HEK293 (cell line): Measurements from ENCODE around the gene MOK.

Experiments used
- CTCF ChIA-PET: fragments of 350-600 bp; formaldehyde crosslinking; extraction: SDS; loops from one replicate; lab custom pipeline; 2021; ENCODE audit warnings: antibody characterized with exemption; lab: Yijun Ruan, JAX
- POLR2A ChIA-PET: fragments of 300-600 bp; formaldehyde crosslinking; extraction: SDS; loops from one replicate; lab custom pipeline; 2020; ENCODE audit warnings: antibody characterized with exemption, inconsistent platforms; lab: Yijun Ruan, JAX
- H3K27ac ChIP-seq: fragments of 200-500 bp; sonication (Bioruptor generic); 2 replicates; pipeline ENCODE4 v1.5.1; 2014; ENCODE audit warnings: low read depth, low read length, control low read depth, inconsistent platforms; ENCODE audit errors: extremely low read depth
- H3K36me3 ChIP-seq, 2 experiments: fragments of 200-500 bp in 1 of 2; sonication (Bioruptor generic) in 1 of 2; 1 replicate in 1 of 2; 2 replicates in 1 of 2; pipeline ENCODE4 v1.5.1; 2014 to 2017; ENCODE audit warnings: inconsistent platforms in 2 of 2, low read length in 2 of 2; ENCODE audit not compliant: control insufficient read depth in 2 of 2, insufficient read depth in 1 of 2
- H3K4me1 ChIP-seq: fragments of 200-500 bp; sonication (Bioruptor generic); 2 replicates; pipeline ENCODE4 v1.5.1; 2014; ENCODE audit warnings: mild to moderate bottlenecking, low read length, inconsistent platforms; ENCODE audit not compliant: control insufficient read depth, insufficient read depth
- H3K4me3 ChIP-seq: 2 replicates; pipeline ENCODE4 v1.5.1; 2011; ENCODE audit warnings: low read depth, mild to moderate bottlenecking, control low read depth, low read length, moderate library complexity
- H3K9me3 ChIP-seq: fragments of 200-500 bp; sonication (Bioruptor generic); 2 replicates; pipeline ENCODE4 v1.5.1; 2014; ENCODE audit warnings: low read depth, low read length, inconsistent platforms; ENCODE audit not compliant: control insufficient read depth, insufficient read depth
- BCL11B ChIP-seq: fragments of 450-650 bp; formaldehyde crosslinking; IDR thresholded peaks from 2 replicates; pipeline ENCODE4 v1.5.1; 2016; ENCODE audit warnings: low read depth, missing biosample characterization, missing genetic modification characterization
- GLIS1 ChIP-seq: fragments of 450-650 bp; formaldehyde crosslinking; IDR thresholded peaks from 2 replicates; pipeline ENCODE4 v1.5.1; 2016; ENCODE audit warnings: missing biosample characterization, missing genetic modification characterization
- SCRT2 ChIP-seq: fragments of 450-650 bp; formaldehyde crosslinking; IDR thresholded peaks from 2 replicates; pipeline ENCODE4 v1.5.1; 2016; ENCODE audit warnings: missing biosample characterization, missing genetic modification characterization
- YY1 ChIP-seq: fragments of 450-650 bp; formaldehyde crosslinking; IDR thresholded peaks from 2 replicates; pipeline ENCODE4 v1.5.1; 2018; ENCODE audit warnings: missing biosample characterization, missing genetic modification characterization
- YY2 ChIP-seq: fragments of 450-650 bp; formaldehyde crosslinking; IDR thresholded peaks from 2 replicates; pipeline ENCODE4 v1.5.1; 2016; ENCODE audit warnings: missing biosample characterization, missing genetic modification characterization
- ZBTB1 ChIP-seq: fragments of 450-650 bp; formaldehyde crosslinking; IDR thresholded peaks from 2 replicates; pipeline ENCODE4 v1.5.1; 2016; ENCODE audit warnings: missing biosample characterization, missing genetic modification characterization
- ZBTB17 ChIP-seq: fragments of 450-650 bp; formaldehyde crosslinking; IDR thresholded peaks from 2 replicates; pipeline ENCODE4 v1.5.1; 2016; ENCODE audit warnings: missing biosample characterization, missing genetic modification characterization
- ZBTB20 ChIP-seq: fragments of 450-650 bp; formaldehyde crosslinking; IDR thresholded peaks from 2 replicates; pipeline ENCODE4 v1.5.1; 2016; ENCODE audit warnings: missing biosample characterization, missing genetic modification characterization
- ZBTB48 ChIP-seq: fragments of 450-650 bp; formaldehyde crosslinking; IDR thresholded peaks from 2 replicates; pipeline ENCODE4 v1.5.1; 2016; ENCODE audit warnings: missing biosample characterization, missing genetic modification characterization
- ZBTB7A ChIP-seq: fragments of 450-650 bp; formaldehyde crosslinking; IDR thresholded peaks from 2 replicates; pipeline ENCODE4 v1.5.1; 2016; ENCODE audit warnings: low read depth, missing biosample characterization, missing genetic modification characterization
- ZFP69B ChIP-seq: fragments of 450-650 bp; formaldehyde crosslinking; IDR thresholded peaks from 2 replicates; pipeline ENCODE4 v1.5.1; 2016; ENCODE audit warnings: missing biosample characterization, missing genetic modification characterization
- ZNF138 ChIP-seq: fragments of 450-650 bp; formaldehyde crosslinking; IDR thresholded peaks from 2 replicates; pipeline ENCODE4 v1.5.1; 2016; ENCODE audit warnings: missing biosample characterization, missing genetic modification characterization, borderline replicate concordance
- ZNF266 ChIP-seq: fragments of 450-650 bp; formaldehyde crosslinking; IDR thresholded peaks from 2 replicates; pipeline ENCODE4 v1.5.1; 2016; ENCODE audit warnings: missing biosample characterization, missing genetic modification characterization, low read depth
- ZNF394 ChIP-seq: fragments of 450-650 bp; formaldehyde crosslinking; IDR thresholded peaks from 2 replicates; pipeline ENCODE4 v1.5.1; 2016; ENCODE audit warnings: missing biosample characterization, missing genetic modification characterization, mild to moderate bottlenecking, moderate library complexity, borderline replicate concordance
- ZNF423 ChIP-seq: fragments of 450-650 bp; formaldehyde crosslinking; IDR thresholded peaks from 2 replicates; pipeline ENCODE4 v1.5.1; 2016; ENCODE audit warnings: missing biosample characterization, missing genetic modification characterization
- ZNF561 ChIP-seq: fragments of 450-650 bp; IDR thresholded peaks from 2 replicates; pipeline ENCODE4 v1.5.1; 2018; ENCODE audit warnings: missing biosample characterization, missing genetic modification characterization, borderline replicate concordance
- ZNF654 ChIP-seq: fragments of 450-650 bp; formaldehyde crosslinking; IDR thresholded peaks from 2 replicates; pipeline ENCODE4 v1.5.1; 2016; ENCODE audit warnings: low read depth, missing biosample characterization, missing genetic modification characterization
- ZNF660 ChIP-seq: fragments of 450-650 bp; IDR thresholded peaks from 2 replicates; pipeline ENCODE4 v1.5.1; 2018; ENCODE audit warnings: missing biosample characterization, mild to moderate bottlenecking, missing genetic modification characterization
- ZNF664 ChIP-seq: fragments of 450-650 bp; formaldehyde crosslinking; IDR thresholded peaks from 2 replicates; pipeline ENCODE4 v1.5.1; 2016; ENCODE audit warnings: missing biosample characterization, missing genetic modification characterization
- ZNF792 ChIP-seq: fragments of 450-650 bp; formaldehyde crosslinking; IDR thresholded peaks from 2 replicates; pipeline ENCODE4 v1.5.1; 2016; ENCODE audit warnings: missing biosample characterization, missing genetic modification characterization
- ZSCAN16 ChIP-seq: fragments of 450-650 bp; formaldehyde crosslinking; IDR thresholded peaks from 2 replicates; pipeline ENCODE4 v1.5.1; 2016; ENCODE audit warnings: missing biosample characterization, missing genetic modification characterization
- ZSCAN23 ChIP-seq: fragments of 450-650 bp; formaldehyde crosslinking; IDR thresholded peaks from 2 replicates; pipeline ENCODE4 v1.5.1; 2016; ENCODE audit warnings: missing biosample characterization, missing genetic modification characterization
- TF ChIP-seq, protein P1 (sequence below): fragments of 450-650 bp; formaldehyde crosslinking; IDR thresholded peaks from 2 replicates; pipeline ENCODE4 v1.5.1; 2016; ENCODE audit warnings: missing biosample characterization, missing genetic modification characterization
- TF ChIP-seq, protein P2 (sequence below): fragments of 450-650 bp; formaldehyde crosslinking; conservative IDR thresholded peaks from 2 replicates; pipeline ENCODE4 v1.5.1; 2016; ENCODE audit warnings: low read depth, missing biosample characterization, missing genetic modification characterization
- TF ChIP-seq, protein P3 (sequence below): fragments of 450-650 bp; formaldehyde crosslinking; IDR thresholded peaks from 2 replicates; pipeline ENCODE4 v1.5.1; 2016; ENCODE audit warnings: missing biosample characterization, missing genetic modification characterization, borderline replicate concordance

MOK gene

DNA sequence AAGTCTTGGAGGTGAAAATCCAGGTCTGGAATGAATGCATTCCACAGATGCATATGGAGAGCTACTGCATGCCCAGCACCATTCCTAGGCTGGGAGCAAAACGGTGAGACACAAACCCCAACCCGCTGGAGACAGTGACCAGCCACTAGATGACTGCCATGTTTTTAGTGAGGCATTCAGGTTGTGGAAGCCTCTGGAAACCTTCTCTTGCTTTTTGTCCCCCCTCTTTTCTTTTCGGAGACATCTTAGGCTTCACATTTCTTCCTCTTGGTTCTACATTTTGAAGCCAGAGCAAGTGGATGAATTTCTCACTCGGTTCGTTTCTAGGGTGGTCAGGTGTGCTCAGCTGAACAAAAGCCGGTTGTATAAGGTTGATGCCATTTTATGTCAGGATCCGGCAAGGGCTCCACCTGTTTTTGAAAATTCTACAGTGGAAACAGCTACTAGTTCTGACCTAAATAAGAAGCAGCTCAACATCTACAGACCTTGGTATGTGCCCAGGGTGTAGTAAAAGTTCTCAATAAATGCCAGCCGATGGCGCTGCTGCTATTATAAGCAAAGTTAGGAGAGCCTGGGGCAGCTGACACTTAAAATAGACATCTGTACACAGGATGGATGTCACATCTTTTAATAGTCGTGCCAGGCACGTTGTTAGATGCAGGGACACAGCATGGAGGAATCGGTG lies 12.7 kb upstream of the MOK start:
- ChIA-PET POLR2A (interaction anchor here (1.1 to 1.3 kb wide), 2 partner anchors 13 to 45 kb away, joined by 4 to 7 read pairs; partner anchors contain the start of genes CINP, MOK and TECPR2), CTCF (interaction anchor here (0.7 to 1.1 kb wide), 3 partner anchors 13 to 141 kb away, joined by 3 to 4 read pairs (median 4); partner anchors contain the start of gene MOK)
- H3K36me3 ChIP-seq, result peaks cover 0 to 16% of the 10 kb centered on the region in 2 experiments; a peak in 1 of 3 replicates
- H3K4me1 ChIP-seq, result peaks cover 13% of the 10 kb centered on the region
- H3K4me3 ChIP-seq, result peak overlapping the region; percentile 62
- H3K9me3 ChIP-seq, result no peaks in the 10 kb centered on the region
- TF ChIP-seq YY1 (tag by site-specific recombination) (peak; percentile 88), ZFP69B (tag by site-specific recombination) (peak; percentile 83; the same call in 1 of the 2 replicates), ZNF654 (tag by site-specific recombination) (peak; percentile 43), ZSCAN16 (tag by site-specific recombination) (peak; percentile 65; the same call in 1 of the 2 replicates), SCRT2 (tag by site-specific recombination) (0 out of 2 replicates have a peak, but pooled peaks have one; percentile 9), YY2 (tag by site-specific recombination) (peak; percentile 75), ZNF138 (tag by site-specific recombination) (no peak), ZNF561 (no peak; the same call in 1 of the 2 replicates), ZBTB20 (tag by site-specific recombination) (peak; percentile 56; the same call in 1 of the 2 replicates)
- TF ChIP-seq, protein P1, sequence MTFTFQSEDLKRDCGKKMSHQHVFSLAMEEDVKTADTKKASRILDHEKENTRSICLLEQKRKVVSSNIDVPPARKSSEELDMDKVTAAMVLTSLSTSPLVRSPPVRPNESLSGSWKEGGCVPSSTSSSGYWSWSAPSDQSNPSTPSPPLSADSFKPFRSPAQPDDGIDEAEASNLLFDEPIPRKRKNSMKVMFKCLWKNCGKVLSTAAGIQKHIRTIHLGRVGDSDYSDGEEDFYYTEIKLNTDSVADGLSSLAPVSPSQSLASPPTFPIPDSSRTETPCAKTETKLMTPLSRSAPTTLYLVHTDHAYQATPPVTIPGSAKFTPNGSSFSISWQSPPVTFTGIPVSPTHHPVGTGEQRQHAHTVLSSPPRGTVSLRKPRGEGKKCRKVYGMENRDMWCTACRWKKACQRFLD (tag by site-specific recombination), result no peak
- H3K27ac ChIP-seq, result peak overlapping the region; percentile 78

DNA sequence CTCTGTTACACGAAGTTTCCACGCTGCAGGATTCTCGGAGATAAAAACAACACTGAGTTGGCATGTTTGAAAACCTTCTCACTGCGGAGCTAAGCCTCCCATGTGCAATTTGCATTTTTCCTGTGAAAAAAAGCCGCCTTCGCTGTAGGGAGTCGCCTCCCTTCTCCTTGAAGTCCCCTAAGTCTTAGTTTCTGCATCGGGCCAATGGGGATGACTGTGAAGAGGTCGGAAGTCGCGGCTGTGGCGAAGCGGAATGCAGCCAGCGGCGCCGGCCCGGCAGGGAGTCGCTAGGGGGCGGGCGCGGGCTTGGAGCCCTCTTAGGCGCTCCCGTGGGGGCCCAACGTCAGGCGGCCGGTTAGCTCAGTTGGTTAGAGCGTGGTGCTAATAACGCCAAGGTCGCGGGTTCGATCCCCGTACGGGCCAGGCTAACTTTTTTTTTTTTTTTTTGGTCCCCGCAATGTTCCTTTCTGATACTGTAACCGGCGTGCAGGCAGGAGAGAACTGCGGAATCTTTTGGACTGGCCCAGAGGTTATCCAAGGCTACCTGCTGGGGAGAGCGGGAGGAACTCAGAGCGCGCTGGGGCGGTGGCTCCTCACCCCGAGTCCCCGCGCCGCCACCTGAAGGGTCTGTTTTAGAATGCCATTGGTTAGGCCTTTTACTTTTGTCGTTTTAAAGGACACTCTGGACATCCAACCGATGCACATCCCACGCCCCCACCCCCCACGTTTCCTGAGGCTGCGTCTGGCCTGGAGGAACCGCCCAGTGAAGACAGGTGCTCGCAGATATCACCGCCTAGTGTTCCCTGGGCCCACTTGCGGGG lies 12.0 kb upstream of the MOK start:
- Histone ChIP-seq H3K9me3 (no peaks in the 10 kb centered on the region), H3K36me3 (peaks cover 0 to 9% of the 10 kb centered on the region in 2 experiments; a peak in 1 of 3 replicates), H3K4me1 (peaks cover 13% of the 10 kb centered on the region), H3K4me3 (peak overlapping the region; percentile 62), H3K27ac (peak overlapping the region; percentile 78)
- CTCF ChIA-PET, result interaction anchor here (0.6 to 1.1 kb wide), 7 partner anchors 13 to 586 kb away, joined by 3 to 7 read pairs (median 4); partner anchors contain the start of gene MOK
- POLR2A ChIA-PET, result interaction anchor here (0.7 to 1.3 kb wide), 4 partner anchors 12 to 351 kb away, joined by 3 to 7 read pairs (median 4); partner anchors contain the start of gene MOK
- TF ChIP-seq ZBTB48 (peak; percentile 69), BCL11B (tag by site-specific recombination) (peak; percentile 96), ZNF423 (tag by site-specific recombination) (peak; percentile 51; the same call in 1 of the 2 replicates), ZBTB17 (tag by site-specific recombination) (peak; percentile 98), ZNF792 (tag by site-specific recombination) (peak; percentile 72; the same call in 1 of the 2 replicates), ZBTB7A (tag by site-specific recombination) (peak; percentile 97), ZNF394 (tag by site-specific recombination) (peak; percentile 71; the same call in 1 of the 2 replicates), ZNF266 (tag by site-specific recombination) (no peak), ZSCAN23 (tag by site-specific recombination) (peak; percentile 99), ZNF664 (tag by site-specific recombination) (peak; percentile 44; the same call in 1 of the 2 replicates), ZNF660 (tag by site-specific recombination) (peak; percentile 95), GLIS1 (peak; percentile 65), ZBTB1 (peak; percentile 77; the same call in 1 of the 2 replicates)
- TF ChIP-seq, protein P2, sequence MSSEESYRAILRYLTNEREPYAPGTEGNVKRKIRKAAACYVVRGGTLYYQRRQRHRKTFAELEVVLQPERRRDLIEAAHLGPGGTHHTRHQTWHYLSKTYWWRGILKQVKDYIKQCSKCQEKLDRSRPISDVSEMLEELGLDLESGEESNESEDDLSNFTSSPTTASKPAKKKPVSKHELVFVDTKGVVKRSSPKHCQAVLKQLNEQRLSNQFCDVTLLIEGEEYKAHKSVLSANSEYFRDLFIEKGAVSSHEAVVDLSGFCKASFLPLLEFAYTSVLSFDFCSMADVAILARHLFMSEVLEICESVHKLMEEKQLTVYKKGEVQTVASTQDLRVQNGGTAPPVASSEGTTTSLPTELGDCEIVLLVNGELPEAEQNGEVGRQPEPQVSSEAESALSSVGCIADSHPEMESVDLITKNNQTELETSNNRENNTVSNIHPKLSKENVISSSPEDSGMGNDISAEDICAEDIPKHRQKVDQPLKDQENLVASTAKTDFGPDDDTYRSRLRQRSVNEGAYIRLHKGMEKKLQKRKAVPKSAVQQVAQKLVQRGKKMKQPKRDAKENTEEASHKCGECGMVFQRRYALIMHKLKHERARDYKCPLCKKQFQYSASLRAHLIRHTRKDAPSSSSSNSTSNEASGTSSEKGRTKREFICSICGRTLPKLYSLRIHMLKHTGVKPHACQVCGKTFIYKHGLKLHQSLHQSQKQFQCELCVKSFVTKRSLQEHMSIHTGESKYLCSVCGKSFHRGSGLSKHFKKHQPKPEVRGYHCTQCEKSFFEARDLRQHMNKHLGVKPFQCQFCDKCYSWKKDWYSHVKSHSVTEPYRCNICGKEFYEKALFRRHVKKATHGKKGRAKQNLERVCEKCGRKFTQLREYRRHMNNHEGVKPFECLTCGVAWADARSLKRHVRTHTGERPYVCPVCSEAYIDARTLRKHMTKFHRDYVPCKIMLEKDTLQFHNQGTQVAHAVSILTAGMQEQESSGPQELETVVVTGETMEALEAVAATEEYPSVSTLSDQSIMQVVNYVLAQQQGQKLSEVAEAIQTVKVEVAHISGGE (tag by site-specific recombination), result peak; percentile 40
- TF ChIP-seq, protein P3, sequence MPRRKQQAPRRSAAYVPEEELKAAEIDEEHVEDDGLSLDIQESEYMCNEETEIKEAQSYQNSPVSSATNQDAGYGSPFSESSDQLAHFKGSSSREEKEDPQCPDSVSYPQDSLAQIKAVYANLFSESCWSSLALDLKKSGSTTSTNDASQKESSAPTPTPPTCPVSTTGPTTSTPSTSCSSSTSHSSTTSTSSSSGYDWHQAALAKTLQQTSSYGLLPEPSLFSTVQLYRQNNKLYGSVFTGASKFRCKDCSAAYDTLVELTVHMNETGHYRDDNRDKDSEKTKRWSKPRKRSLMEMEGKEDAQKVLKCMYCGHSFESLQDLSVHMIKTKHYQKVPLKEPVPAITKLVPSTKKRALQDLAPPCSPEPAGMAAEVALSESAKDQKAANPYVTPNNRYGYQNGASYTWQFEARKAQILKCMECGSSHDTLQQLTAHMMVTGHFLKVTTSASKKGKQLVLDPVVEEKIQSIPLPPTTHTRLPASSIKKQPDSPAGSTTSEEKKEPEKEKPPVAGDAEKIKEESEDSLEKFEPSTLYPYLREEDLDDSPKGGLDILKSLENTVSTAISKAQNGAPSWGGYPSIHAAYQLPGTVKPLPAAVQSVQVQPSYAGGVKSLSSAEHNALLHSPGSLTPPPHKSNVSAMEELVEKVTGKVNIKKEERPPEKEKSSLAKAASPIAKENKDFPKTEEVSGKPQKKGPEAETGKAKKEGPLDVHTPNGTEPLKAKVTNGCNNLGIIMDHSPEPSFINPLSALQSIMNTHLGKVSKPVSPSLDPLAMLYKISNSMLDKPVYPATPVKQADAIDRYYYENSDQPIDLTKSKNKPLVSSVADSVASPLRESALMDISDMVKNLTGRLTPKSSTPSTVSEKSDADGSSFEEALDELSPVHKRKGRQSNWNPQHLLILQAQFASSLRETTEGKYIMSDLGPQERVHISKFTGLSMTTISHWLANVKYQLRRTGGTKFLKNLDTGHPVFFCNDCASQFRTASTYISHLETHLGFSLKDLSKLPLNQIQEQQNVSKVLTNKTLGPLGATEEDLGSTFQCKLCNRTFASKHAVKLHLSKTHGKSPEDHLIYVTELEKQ (tag by site-specific recombination), result peak; percentile 70; the same call in 1 of the 2 replicates
